HG03521 (cell line): ENCODE measurements around the gene PLEK.
"Not testable (repeated sequence)": the region's sequence is repeated elsewhere in the genome, so short reads cannot be mapped to it uniquely, and the experiment has no call there.

ENCODE experiments used
- ATAC-seq: cut with Tn5 transposase; IDR thresholded peaks from one replicate; pipeline ENCODE4 v1.9.1; 2021; ENCODE audit warnings: mild to moderate bottlenecking, moderate library complexity; ENCODE audit not compliant: unreplicated experiment

PLEK gene

GRCh38 chr2:68438455-68439303, 73.6 kb downstream of the PLEK start:
- no peak for ATAC-seq

GRCh38 chr2:68441179-68441993, 76.3 kb downstream of the PLEK start:
- ATAC-seq = peak; percentile 94

GRCh38 chr2:68441994-68442322, 76.9 kb downstream of the PLEK start:
- no peak for ATAC-seq

GRCh38 chr2:68446425-68446824, 81.3 kb downstream of the PLEK start:
- ATAC-seq = not testable (repeated sequence)
